OCI-LY1 (cell line): Measurements from ENCODE around the gene HHIPL1.

Experiments used
- H2AFZ ChIP-seq: fragments of 200-600 bp; sonication (generic), shearing (Covaris generic); 2 replicates; pipeline ENCODE4 v1.6.0; 2014; ENCODE audit warnings: antibody characterized with exemption, mild to moderate bottlenecking, low read length
- H3F3A ChIP-seq: fragments of 200-600 bp; sonication (generic), shearing (Covaris generic); 2 replicates; pipeline ENCODE4 v1.6.0; 2014; ENCODE audit warnings: mild to moderate bottlenecking, antibody characterized with exemption, low read length, moderate library complexity; ENCODE audit not compliant: insufficient read depth
- H3K27ac ChIP-seq: fragments of 200-600 bp; sonication (generic); 2 replicates; pipeline ENCODE4 v1.5.1; 2014; ENCODE audit warnings: low read length, mixed run types, mild to moderate bottlenecking, low read depth; ENCODE audit not compliant: poor library complexity, severe bottlenecking
- H3K27me3 ChIP-seq: fragments of 200-600 bp; sonication (generic); 2 replicates; pipeline ENCODE4 v1.6.0; 2014; ENCODE audit warnings: antibody characterized with exemption, mild to moderate bottlenecking, low read length, moderate library complexity; ENCODE audit not compliant: insufficient read depth
- H3K36me3 ChIP-seq: fragments of 200-600 bp; sonication (generic); 2 replicates; pipeline ENCODE4 v1.6.1; 2014; ENCODE audit warnings: mild to moderate bottlenecking, antibody characterized with exemption, low read length, moderate library complexity, mixed read lengths; ENCODE audit not compliant: insufficient read depth
- H3K4me1 ChIP-seq: fragments of 200-600 bp; sonication (generic); 2 replicates; pipeline ENCODE4 v1.5.1; 2014; ENCODE audit warnings: mild to moderate bottlenecking, low read length, moderate library complexity; ENCODE audit not compliant: insufficient read depth, severe bottlenecking
- H3K4me2 ChIP-seq: fragments of 200-600 bp; sonication (generic), shearing (Covaris generic); 2 replicates; pipeline ENCODE4 v1.6.1; 2014; ENCODE audit warnings: low read length
- H3K4me3 ChIP-seq: fragments of 200-600 bp; sonication (generic); 2 replicates; pipeline ENCODE4 v1.5.1; 2014; ENCODE audit warnings: low read length, low read depth, mild to moderate bottlenecking, mixed read lengths; ENCODE audit not compliant: poor library complexity, severe bottlenecking
- H3K79me2 ChIP-seq: fragments of 200-600 bp; shearing (Covaris generic); 2 replicates; pipeline ENCODE4 v1.6.1; 2016; ENCODE audit warnings: mixed run types, low read length, mixed read lengths; ENCODE audit not compliant: insufficient read depth
- H3K9ac ChIP-seq: fragments of 200-600 bp; sonication (generic), shearing (Covaris generic); 2 replicates; pipeline ENCODE4 v1.6.1; 2014; ENCODE audit warnings: mild to moderate bottlenecking, low read length, mixed read lengths
- H3K9me2 ChIP-seq: fragments of 200-600 bp; sonication (generic), shearing (Covaris generic); 2 replicates; pipeline ENCODE4 v1.6.1; 2014; ENCODE audit warnings: low read depth, mild to moderate bottlenecking, low read length, mixed read lengths
- H3K9me3 ChIP-seq: fragments of 200-600 bp; shearing (Covaris generic); 2 replicates; pipeline ENCODE4 v1.6.1; 2014; ENCODE audit warnings: low read length, mixed read lengths
- H4K20me1 ChIP-seq: fragments of 200-600 bp; sonication (generic), shearing (Covaris generic); 2 replicates; pipeline ENCODE4 v1.6.0; 2016; ENCODE audit warnings: mild to moderate bottlenecking, low read length; ENCODE audit not compliant: insufficient read depth
- EZH2 ChIP-seq: fragments of 200-600 bp; sonication (generic), shearing (Covaris generic); IDR thresholded peaks from 2 replicates; pipeline ENCODE4 v1.8.0; 2017; ENCODE audit warnings: borderline replicate concordance, mixed run types, mild to moderate bottlenecking, antibody characterized with exemption, low read length, moderate library complexity, mixed read lengths
- TF ChIP-seq, protein P1 (sequence below): fragments of 200-600 bp; sonication (generic), shearing (Covaris generic); IDR thresholded peaks from 2 replicates; pipeline ENCODE4 v1.5.1; 2017; ENCODE audit warnings: mild to moderate bottlenecking, antibody characterized with exemption, low read length, moderate library complexity, mixed read lengths

The HHIPL1 gene

DNA sequence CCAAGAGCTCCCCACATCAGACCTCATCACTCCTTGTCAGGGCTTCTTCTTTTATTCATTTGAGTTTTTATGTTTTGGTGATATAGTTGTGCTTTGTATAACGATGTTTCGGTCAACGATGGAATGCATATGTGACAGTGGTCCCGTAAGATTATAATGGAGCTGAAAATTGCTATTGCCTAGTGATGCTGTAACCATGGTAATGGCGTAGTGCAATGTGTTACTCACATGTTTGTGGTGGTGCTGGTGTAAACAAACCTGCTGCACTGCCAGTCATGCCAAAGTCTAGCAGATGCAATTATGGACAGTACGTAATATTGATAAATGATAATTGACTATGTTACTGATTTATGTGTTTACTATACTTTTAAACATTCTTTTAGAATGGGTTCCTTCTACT is 55.5 kb downstream of the HHIPL1 start:
- Histone ChIP-seq H3K9me2 (no peaks in the 10 kb centered on the region), H3K36me3 (no peaks in the 10 kb centered on the region; the same call in 1 of the 2 replicates), H3F3A (no peaks in the 10 kb centered on the region), H3K79me2 (no peaks in the 10 kb centered on the region), H3K4me3 (no peak overlapping the region), H3K4me2 (no peak overlapping the region), H4K20me1 (no peaks in the 10 kb centered on the region), H3K4me1 (no peaks in the 10 kb centered on the region), H3K27me3 (no peaks in the 10 kb centered on the region), H3K9me3 (peaks cover 15% of the 10 kb centered on the region), H3K27ac (no peak overlapping the region), H2AFZ (no peak overlapping the region), H3K9ac (no peak overlapping the region)
- TF ChIP-seq EZH2: no peak
- TF ChIP-seq, protein P1, sequence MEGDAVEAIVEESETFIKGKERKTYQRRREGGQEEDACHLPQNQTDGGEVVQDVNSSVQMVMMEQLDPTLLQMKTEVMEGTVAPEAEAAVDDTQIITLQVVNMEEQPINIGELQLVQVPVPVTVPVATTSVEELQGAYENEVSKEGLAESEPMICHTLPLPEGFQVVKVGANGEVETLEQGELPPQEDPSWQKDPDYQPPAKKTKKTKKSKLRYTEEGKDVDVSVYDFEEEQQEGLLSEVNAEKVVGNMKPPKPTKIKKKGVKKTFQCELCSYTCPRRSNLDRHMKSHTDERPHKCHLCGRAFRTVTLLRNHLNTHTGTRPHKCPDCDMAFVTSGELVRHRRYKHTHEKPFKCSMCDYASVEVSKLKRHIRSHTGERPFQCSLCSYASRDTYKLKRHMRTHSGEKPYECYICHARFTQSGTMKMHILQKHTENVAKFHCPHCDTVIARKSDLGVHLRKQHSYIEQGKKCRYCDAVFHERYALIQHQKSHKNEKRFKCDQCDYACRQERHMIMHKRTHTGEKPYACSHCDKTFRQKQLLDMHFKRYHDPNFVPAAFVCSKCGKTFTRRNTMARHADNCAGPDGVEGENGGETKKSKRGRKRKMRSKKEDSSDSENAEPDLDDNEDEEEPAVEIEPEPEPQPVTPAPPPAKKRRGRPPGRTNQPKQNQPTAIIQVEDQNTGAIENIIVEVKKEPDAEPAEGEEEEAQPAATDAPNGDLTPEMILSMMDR: no peak

DNA sequence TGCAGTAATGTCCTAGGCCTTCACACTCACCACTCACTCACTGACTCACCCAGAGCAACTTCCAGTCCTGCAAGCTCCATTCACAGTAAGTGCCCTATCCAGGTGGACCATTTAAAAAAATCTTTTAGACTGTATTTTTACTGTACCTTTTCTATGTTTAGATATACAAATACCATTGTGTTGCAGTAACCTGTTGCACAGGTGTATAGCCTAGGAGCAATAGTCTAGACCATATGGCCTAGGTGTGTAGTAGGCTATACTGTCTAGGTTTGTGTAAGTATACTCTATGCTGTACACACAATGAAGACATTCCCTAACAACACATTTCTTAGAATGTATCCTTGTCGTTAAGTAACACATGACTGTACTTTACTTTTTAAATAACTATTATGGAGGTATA is 56.3 kb downstream of the HHIPL1 start:
- H3K4me3 ChIP-seq: no peak overlapping the region
- no peaks in the 10 kb centered on the region; the same call in 1 of the 2 replicates for H3K36me3 ChIP-seq
- H3K9me3 ChIP-seq: peaks cover 15% of the 10 kb centered on the region
- H3K79me2 ChIP-seq: no peaks in the 10 kb centered on the region
- H3K4me2 ChIP-seq: no peak overlapping the region
- H2AFZ ChIP-seq: no peak overlapping the region
- TF ChIP-seq EZH2: no peak
- TF ChIP-seq, protein P1: no peak
- no peak overlapping the region for H3K9ac ChIP-seq
- H3K4me1 ChIP-seq: no peaks in the 10 kb centered on the region
- no peaks in the 10 kb centered on the region for H3K9me2 ChIP-seq
- no peak overlapping the region for H3K27ac ChIP-seq
- H4K20me1 ChIP-seq: no peaks in the 10 kb centered on the region
- H3F3A ChIP-seq: no peaks in the 10 kb centered on the region
- no peaks in the 10 kb centered on the region for H3K27me3 ChIP-seq

DNA sequence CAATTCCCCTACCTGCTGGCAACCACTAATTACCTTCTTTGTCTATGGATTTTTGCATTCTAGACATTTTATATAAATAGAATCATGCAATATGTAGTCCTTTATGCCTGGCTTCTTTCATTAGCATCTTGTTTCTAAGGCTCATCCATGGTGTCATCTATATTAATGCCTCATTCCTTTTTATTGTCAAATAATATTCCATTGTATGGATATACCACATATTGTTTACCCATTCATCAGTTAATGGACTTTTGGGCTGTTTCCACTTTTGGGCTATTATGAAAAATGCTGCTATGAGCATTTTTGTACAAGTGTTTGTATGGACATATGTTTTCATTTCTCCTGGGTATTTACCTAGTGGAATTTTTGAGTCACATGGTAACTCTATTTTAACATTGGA is 57.2 kb downstream of the HHIPL1 start:
- Histone ChIP-seq H2AFZ (no peak overlapping the region), H3K4me1 (no peaks in the 10 kb centered on the region), H3K9me3 (peaks cover 15% of the 10 kb centered on the region), H3K4me3 (no peak overlapping the region), H3K36me3 (no peaks in the 10 kb centered on the region; the same call in 1 of the 2 replicates), H3K79me2 (no peaks in the 10 kb centered on the region), H3K27ac (no peak overlapping the region), H3K9me2 (no peaks in the 10 kb centered on the region), H3K27me3 (no peaks in the 10 kb centered on the region), H3F3A (no peaks in the 10 kb centered on the region), H3K4me2 (no peak overlapping the region), H4K20me1 (no peaks in the 10 kb centered on the region), H3K9ac (no peak overlapping the region)
- TF ChIP-seq EZH2: no peak
- TF ChIP-seq, protein P1: no peak
